HepG2 (cell line): ENCODE results near the gene IRF4. TPM values are rescaled to one million over a fixed set of nuclear protein-coding genes. Genes with fewer than 3 reads are reported as not detected.
A peak's percentile ranks its signal among the peaks of the same experiment; 100 is the strongest.

Experiments used
- ATAC-seq: fragments of 200-7000 bp; cut with Tn5 transposase; 3 replicates; pipeline ENCODE4 v1.9.1; 2020; ENCODE audit warnings: mild to moderate bottlenecking, moderate library complexity
- BruUV-seq: library from RNA; stranded (reverse); fragments of 400-500 nt; replicated peaks from 2 replicates; lab custom pipeline; 2021; lab: Mats Ljungman, UMichigan
- CTCF ChIA-PET: fragments of 300-600 bp; formaldehyde crosslinking; extraction: SDS; loops from one replicate; lab custom pipeline; 2021; ENCODE audit warnings: low total read pairs, inconsistent platforms, low intra/inter-chr PET ratio; lab: Yijun Ruan, JAX
- POLR2A ChIA-PET: fragments of 350-600 bp; sonication (Branson Sonifier 250); formaldehyde crosslinking; loops from one replicate; lab custom pipeline; 2020; ENCODE audit warnings: antibody characterized with exemption, inconsistent platforms; lab: Yijun Ruan, JAX
- DNase-seq: peaks from one replicate; pipeline ENCODE4 v3.0.0-alpha.2; 2015; ENCODE audit warnings: low spot score
- FAIRE-seq: peaks from 3 replicates; lab custom pipeline; 2011; peaks lifted over from hg19 to GRCh38; lab: Jason Lieb, UNC
- H2AFZ ChIP-seq: one replicate; pipeline ENCODE4 v1.6.1; 2011; ENCODE audit warnings: low read length, inconsistent platforms
- H3K27ac ChIP-seq: fragments of 300-600 bp; 3 replicates; pipeline ENCODE4 v1.8.0; 2011; ENCODE audit warnings: mixed run types, mild to moderate bottlenecking, mixed read lengths, low read length, inconsistent platforms; ENCODE audit not compliant: insufficient read depth; ENCODE audit errors: extremely low read length
- H3K27me3 ChIP-seq, 2 experiments: fragments of 200-600 bp in 1 of 2; 2 replicates in 1 of 2; 3 replicates in 1 of 2; pipeline versions ENCODE4 v1.6.0 to v1.8.0; 2011; ENCODE audit warnings: low read length in 2 of 2, mild to moderate bottlenecking in 2 of 2, moderate library complexity in 2 of 2, inconsistent platforms in 1 of 2; ENCODE audit not compliant: insufficient read depth in 2 of 2, control insufficient read depth in 1 of 2
- H3K36me3 ChIP-seq, 2 experiments: fragments of 200-600 bp in 1 of 2; replicated peaks in 1 of 2; 2 replicates in 1 of 2; 3 replicates in 1 of 2; pipeline versions ENCODE4 v1.5.1 to v1.8.0; 2011; ENCODE audit warnings: low read length in 2 of 2, inconsistent platforms in 1 of 2; ENCODE audit not compliant: insufficient read depth in 2 of 2, control insufficient read depth in 1 of 2
- H3K4me1 ChIP-seq: 2 replicates; pipeline ENCODE4 v1.5.1; 2012; ENCODE audit warnings: low read length, inconsistent platforms; ENCODE audit not compliant: insufficient read depth
- H3K4me2 ChIP-seq: 2 replicates; pipeline ENCODE4 v1.6.0; 2011; ENCODE audit warnings: low read depth, low read length, inconsistent platforms
- H3K4me3 ChIP-seq, 3 experiments: fragments of 200-600 bp in 1 of 3; sonication (generic), shearing (Covaris generic) in 1 of 3; replicated peaks in 1 of 3; 2 replicates each; pipeline ENCODE4 v1.5.1; 2011 to 2016; ENCODE audit warnings: low read length in 3 of 3, inconsistent platforms in 2 of 3, low read depth in 2 of 3, mild to moderate bottlenecking in 2 of 3, control low read depth in 1 of 3, mixed read lengths in 1 of 3; ENCODE audit not compliant: insufficient read depth in 1 of 3
- H3K79me2 ChIP-seq: one replicate; pipeline ENCODE4 v1.6.1; 2011; ENCODE audit warnings: low read length, inconsistent platforms; ENCODE audit not compliant: insufficient read depth
- H3K9ac ChIP-seq: 2 replicates; pipeline ENCODE4 v1.6.0; 2011; ENCODE audit warnings: mild to moderate bottlenecking, low read depth, low read length, inconsistent platforms; ENCODE audit not compliant: insufficient read depth
- H3K9me3 ChIP-seq: 2 replicates; pipeline ENCODE4 v1.5.1; 2012; ENCODE audit warnings: mild to moderate bottlenecking, low read length
- H4K20me1 ChIP-seq: 2 replicates; pipeline ENCODE4 v1.6.0; 2011; ENCODE audit warnings: inconsistent platforms, mild to moderate bottlenecking, low read length, moderate library complexity; ENCODE audit not compliant: insufficient read depth
- MAFF ChIP-seq: IDR thresholded peaks from 2 replicates; pipeline ENCODE4 v1.6.1; 2011; ENCODE audit warnings: low read depth, low read length, improper control_type of control experiment
- MAFK ChIP-seq, 2 experiments: IDR thresholded peaks in 1 of 2; conservative IDR thresholded peaks in 1 of 2; 2 replicates each; pipeline ENCODE4 v1.6.1; 2011; ENCODE audit warnings: improper control_type of control experiment in 2 of 2, low read length in 2 of 2
- MLLT10 ChIP-seq: sonication (generic); formaldehyde crosslinking; IDR thresholded peaks from 2 replicates; pipeline ENCODE4 v1.4.0; 2020; ENCODE audit warnings: missing genetic modification reagents
- SMAD1 ChIP-seq: sonication (generic); formaldehyde crosslinking; IDR thresholded peaks from 2 replicates; pipeline ENCODE4 v1.4.0; 2020; ENCODE audit warnings: missing genetic modification reagents, low read depth, mild to moderate bottlenecking, borderline replicate concordance
- ZBTB39 ChIP-seq: sonication (generic); formaldehyde crosslinking; IDR thresholded peaks from 2 replicates; pipeline ENCODE4 v1.5.0; 2020; ENCODE audit warnings: missing genetic modification reagents
- ZNF124 ChIP-seq: sonication (generic); formaldehyde crosslinking; IDR thresholded peaks from 2 replicates; pipeline ENCODE4 v1.4.0; 2020; ENCODE audit warnings: missing genetic modification reagents
- ZNF574 ChIP-seq: sonication (generic); formaldehyde crosslinking; IDR thresholded peaks from 2 replicates; pipeline ENCODE4 v1.4.0; 2020; ENCODE audit warnings: missing genetic modification reagents
- WGBS: methylation state at CpG from one replicate; pipeline ENCODE4 v1.1.6; 2017; ENCODE audit warnings: low lambda C conversion rate; 5-methylcytosine and 5-hydroxymethylcytosine counted together
- in situ Hi-C: cut with HindIII; loops from 2 replicates; pipeline ENCODE4 v1.10.0; 2017; ENCODE audit warnings: low pct_unique_long_range_greater_than_20kb; ENCODE audit not compliant: extremely low pct_ligation_motif_present
- intact Hi-C: fragments of 100-400 bp; cut with micrococcal nuclease; formaldehyde crosslinking; loops from one replicate; pipeline ENCODE4 v1.10.0; 2022; ENCODE audit not compliant: unreplicated experiment
- polyA plus RNA-seq, 8 experiments: library from polyadenylated mRNA; depleted of rRNA in 3 of 8; stranded (reverse) in 7 of 8; unstranded in 1 of 8; fragments of >200 nt; fragmentation: Illumina TruSeq in 4 of 8; extraction: Trizol in 4 of 8; gene quantifications; 2 replicates each; pipeline versions ENCODE4 v1.2.1 to v1.2.3, GENCODE V29; 2011 to 2016; ENCODE audit warnings: low read depth in 4 of 8, missing spikeins in 1 of 8, mixed read lengths in 1 of 8; ENCODE audit not compliant: insufficient read depth in 1 of 8
- total RNA-seq, 5 experiments: library from RNA; depleted of rRNA; stranded (reverse); fragments of >200 nt; fragmentation: Illumina TruSeq; extraction: Trizol; gene quantifications; 2 replicates each; pipeline ENCODE4 v1.2.3, GENCODE V29; 2016; ENCODE audit warnings: low read depth in 1 of 5
- TF ChIP-seq, protein P1 (sequence below): sonication (generic); formaldehyde crosslinking; conservative IDR thresholded peaks from 2 replicates; pipeline ENCODE4 v1.8.1; 2023; ENCODE audit warnings: missing genetic modification reagents

Gene IRF4
- total and polyA plus RNA-seq, 2 of the 13 experiments (the other 11 are each of a cell fraction or from before 2014, with no cell fraction given), result 0.07 to 0.09 TPM

DNA sequence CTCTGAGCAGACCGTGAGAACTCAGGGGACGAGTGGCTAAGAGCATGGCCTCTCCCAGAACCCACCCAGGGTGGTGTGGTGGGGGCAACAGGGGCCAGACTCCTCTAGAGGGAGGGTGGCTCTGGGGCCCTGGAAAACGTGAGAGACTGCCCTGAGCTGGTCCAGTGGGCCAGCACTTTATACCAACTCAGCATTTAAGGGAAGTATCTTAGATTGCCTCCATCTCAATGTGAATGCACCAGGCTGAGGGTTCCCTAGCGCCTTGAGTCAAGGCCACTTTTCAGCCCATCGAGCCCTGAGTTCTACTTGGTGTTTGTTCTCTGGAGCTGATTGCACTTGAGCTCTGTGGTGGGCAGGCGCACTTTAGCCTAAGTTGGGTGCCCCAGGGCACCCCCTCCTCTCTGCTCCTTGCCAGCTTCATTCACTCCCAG, 42.0 kb upstream of the IRF4 start:
- TF ChIP-seq MAFF (peak; percentile 75), MAFK (conservative IDR thresholded peaks at IDR 0.05 in 1 of 2, IDR thresholded peaks at IDR 0.05 in 1 of 2; ENCODE audit: low read length in 2 of 2) (peak; percentile 87 to 90), SMAD1 (no peak), MLLT10 (CRISPR knock-in tag) (no peak)
- no peak for ATAC-seq
- POLR2A ChIA-PET, result no interaction called here
- H3K4me3 ChIP-seq, result no peak overlapping the region
- H3K4me1 ChIP-seq, result no peaks in the 10 kb centered on the region
- H3K9ac ChIP-seq, result no peak overlapping the region
- H3K79me2 ChIP-seq, result no peaks in the 10 kb centered on the region
- H3K9me3 ChIP-seq, result no peaks in the 10 kb centered on the region
- CTCF ChIA-PET, result no interaction called here
- H2AFZ ChIP-seq, result no peak overlapping the region
- no peaks in the 10 kb centered on the region for H4K20me1 ChIP-seq
- FAIRE-seq, result no peak
- H3K27ac ChIP-seq, result no peak overlapping the region
- no peaks in the 10 kb centered on the region; a peak in 1 of 5 replicates for H3K27me3 ChIP-seq
- in situ Hi-C loops (no loop called here), intact Hi-C loops (no loop called here)
- BruUV-seq, result no TSS peak
- H3K36me3 ChIP-seq, result peaks cover 0 to 1% of the 10 kb centered on the region in 2 experiments; a peak in 2 of 5 replicates
- no peak overlapping the region for H3K4me2 ChIP-seq
- DNase-seq, result no peak
- 53% methylated on average over 6 of the region's 6 CpGs for WGBS

DNA sequence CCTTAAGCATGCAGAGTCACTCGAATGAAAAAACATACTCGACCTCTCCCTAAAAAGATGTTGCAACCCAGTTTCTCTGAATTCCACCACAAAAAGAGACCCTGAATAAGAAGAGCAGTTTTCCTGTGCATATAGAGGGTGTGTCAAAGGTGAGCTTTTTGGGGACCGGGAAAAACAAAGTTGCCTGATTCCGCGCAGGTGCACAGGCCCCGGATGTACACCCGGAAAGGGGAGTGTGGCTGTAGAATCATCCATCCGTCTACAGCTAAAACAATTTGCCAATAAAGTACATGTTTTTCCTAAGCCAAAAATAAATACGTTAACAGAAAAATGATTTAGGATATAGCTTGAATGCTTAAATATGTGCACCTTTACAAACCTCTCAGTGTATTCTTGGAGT, 41.2 kb upstream of the IRF4 start:
- no TSS peak for BruUV-seq
- Histone ChIP-seq H3K36me3 (peaks cover 0 to 1% of the 10 kb centered on the region in 2 experiments; a peak in 2 of 5 replicates), H3K9ac (no peak overlapping the region), H3K79me2 (no peaks in the 10 kb centered on the region), H3K27me3 (no peaks in the 10 kb centered on the region; a peak in 1 of 5 replicates), H2AFZ (no peak overlapping the region), H3K9me3 (no peaks in the 10 kb centered on the region), H3K27ac (no peak overlapping the region), H3K4me2 (no peak overlapping the region), H4K20me1 (no peaks in the 10 kb centered on the region), H3K4me3 (no peak overlapping the region), H3K4me1 (no peaks in the 10 kb centered on the region)
- ChIA-PET POLR2A (no interaction called here), CTCF (no interaction called here)
- in situ Hi-C loops, result no loop called here
- ATAC-seq (no peak), DNase-seq (no peak), FAIRE-seq (peak; percentile 4)
- intact Hi-C loops, result no loop called here
- 71% methylated on average over 9 of the region's 9 CpGs for WGBS
- TF ChIP-seq ZNF574 (no peak), ZNF124 (CRISPR knock-in tag) (no peak), ZBTB39 (no peak)
- TF ChIP-seq, protein P1, sequence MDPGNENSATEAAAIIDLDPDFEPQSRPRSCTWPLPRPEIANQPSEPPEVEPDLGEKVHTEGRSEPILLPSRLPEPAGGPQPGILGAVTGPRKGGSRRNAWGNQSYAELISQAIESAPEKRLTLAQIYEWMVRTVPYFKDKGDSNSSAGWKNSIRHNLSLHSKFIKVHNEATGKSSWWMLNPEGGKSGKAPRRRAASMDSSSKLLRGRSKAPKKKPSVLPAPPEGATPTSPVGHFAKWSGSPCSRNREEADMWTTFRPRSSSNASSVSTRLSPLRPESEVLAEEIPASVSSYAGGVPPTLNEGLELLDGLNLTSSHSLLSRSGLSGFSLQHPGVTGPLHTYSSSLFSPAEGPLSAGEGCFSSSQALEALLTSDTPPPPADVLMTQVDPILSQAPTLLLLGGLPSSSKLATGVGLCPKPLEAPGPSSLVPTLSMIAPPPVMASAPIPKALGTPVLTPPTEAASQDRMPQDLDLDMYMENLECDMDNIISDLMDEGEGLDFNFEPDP (CRISPR knock-in tag), result 0 out of 2 replicates have a peak, but pooled peaks have one; percentile 73
